ENCODE data around the gene FRMD4A. TPM values are rescaled to one million over a fixed set of nuclear protein-coding genes. Genes with fewer than 3 reads are reported as not detected.

FRMD4A gene
- total and polyA plus RNA-seq, 3 donors from 2014 or later: 15.0 to 20.8 (median 18.7) TPM

DNA sequence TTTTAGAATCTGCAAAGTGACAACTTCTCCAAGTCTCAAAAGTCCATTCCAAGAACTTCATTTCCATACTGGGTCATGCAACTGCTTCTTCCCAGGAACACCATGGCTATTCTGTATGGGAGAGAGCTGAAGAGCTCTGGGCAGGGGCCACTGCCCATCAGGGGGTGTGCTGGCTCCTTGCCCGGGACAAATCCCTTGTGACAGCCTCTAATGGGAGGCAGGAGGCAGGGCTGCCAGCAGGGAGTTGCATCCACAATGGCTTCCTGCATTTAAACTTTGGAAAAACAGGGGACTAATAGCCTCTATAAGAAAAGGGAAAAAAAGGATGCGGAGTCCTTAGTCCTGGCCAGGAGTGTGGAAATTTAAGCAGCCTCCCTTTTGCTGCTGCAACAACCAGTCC lies 18.4 kb upstream of the FRMD4A start:
- WGBS, 2 donors: 78 to 96% methylated on average over 2 of the region's 2 CpGs
- DNase-seq: no peak
- Histone ChIP-seq H3K36me3 (ENCODE audit: low read depth, missing control alignments) (no peaks in the 10 kb centered on the region), H3K4me3 (no peak overlapping the region), H3K27me3 (no peaks in the 10 kb centered on the region), H3K9me3 (no peaks in the 10 kb centered on the region), H3K27ac (no peak overlapping the region), H3K4me1 (no peaks in the 10 kb centered on the region)
- intact Hi-C loops (cut with DNase I; ENCODE audit: low total_unique reads): no loop called here
- no peak for TF ChIP-seq POLR2A (IDR thresholded peaks at IDR 0.05)
- TF ChIP-seq, protein P1, sequence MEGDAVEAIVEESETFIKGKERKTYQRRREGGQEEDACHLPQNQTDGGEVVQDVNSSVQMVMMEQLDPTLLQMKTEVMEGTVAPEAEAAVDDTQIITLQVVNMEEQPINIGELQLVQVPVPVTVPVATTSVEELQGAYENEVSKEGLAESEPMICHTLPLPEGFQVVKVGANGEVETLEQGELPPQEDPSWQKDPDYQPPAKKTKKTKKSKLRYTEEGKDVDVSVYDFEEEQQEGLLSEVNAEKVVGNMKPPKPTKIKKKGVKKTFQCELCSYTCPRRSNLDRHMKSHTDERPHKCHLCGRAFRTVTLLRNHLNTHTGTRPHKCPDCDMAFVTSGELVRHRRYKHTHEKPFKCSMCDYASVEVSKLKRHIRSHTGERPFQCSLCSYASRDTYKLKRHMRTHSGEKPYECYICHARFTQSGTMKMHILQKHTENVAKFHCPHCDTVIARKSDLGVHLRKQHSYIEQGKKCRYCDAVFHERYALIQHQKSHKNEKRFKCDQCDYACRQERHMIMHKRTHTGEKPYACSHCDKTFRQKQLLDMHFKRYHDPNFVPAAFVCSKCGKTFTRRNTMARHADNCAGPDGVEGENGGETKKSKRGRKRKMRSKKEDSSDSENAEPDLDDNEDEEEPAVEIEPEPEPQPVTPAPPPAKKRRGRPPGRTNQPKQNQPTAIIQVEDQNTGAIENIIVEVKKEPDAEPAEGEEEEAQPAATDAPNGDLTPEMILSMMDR (IDR thresholded peaks at IDR 0.05): no peak

DNA sequence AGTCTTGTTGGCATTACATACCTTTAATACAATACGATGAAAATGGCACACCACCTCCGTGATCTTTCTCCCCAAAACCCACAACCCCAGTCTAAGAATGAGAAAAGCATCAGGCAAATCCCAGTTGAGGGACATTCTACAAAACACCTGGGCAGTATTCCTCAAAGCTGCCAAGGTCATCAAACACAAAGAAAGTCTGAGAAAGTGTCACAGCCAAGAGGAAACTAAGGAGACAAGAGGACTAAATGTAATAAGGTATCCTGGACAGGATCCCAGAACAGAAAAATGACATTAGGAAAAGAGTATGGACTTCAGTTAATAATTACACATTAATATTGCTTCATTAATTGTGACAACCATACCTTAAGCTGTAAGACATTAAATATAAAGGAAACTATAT lies 14.5 kb upstream of the FRMD4A start:
- WGBS, 2 donors: 86 to 100% methylated on average over 2 of the region's 2 CpGs
- H3K9me3 ChIP-seq: no peaks in the 10 kb centered on the region
- no peaks in the 10 kb centered on the region for H3K27me3 ChIP-seq
- H3K4me3 ChIP-seq: no peak overlapping the region
- no peak for TF ChIP-seq POLR2A (IDR thresholded peaks at IDR 0.05)
- TF ChIP-seq, protein P1 (IDR thresholded peaks at IDR 0.05): no peak
- no peaks in the 10 kb centered on the region for H3K36me3 ChIP-seq (ENCODE audit: low read depth, missing control alignments)
- no peaks in the 10 kb centered on the region for H3K4me1 ChIP-seq
- intact Hi-C loops (cut with DNase I; ENCODE audit: low total_unique reads): no loop called here
- no peak for DNase-seq
- no peak overlapping the region for H3K27ac ChIP-seq

DNA sequence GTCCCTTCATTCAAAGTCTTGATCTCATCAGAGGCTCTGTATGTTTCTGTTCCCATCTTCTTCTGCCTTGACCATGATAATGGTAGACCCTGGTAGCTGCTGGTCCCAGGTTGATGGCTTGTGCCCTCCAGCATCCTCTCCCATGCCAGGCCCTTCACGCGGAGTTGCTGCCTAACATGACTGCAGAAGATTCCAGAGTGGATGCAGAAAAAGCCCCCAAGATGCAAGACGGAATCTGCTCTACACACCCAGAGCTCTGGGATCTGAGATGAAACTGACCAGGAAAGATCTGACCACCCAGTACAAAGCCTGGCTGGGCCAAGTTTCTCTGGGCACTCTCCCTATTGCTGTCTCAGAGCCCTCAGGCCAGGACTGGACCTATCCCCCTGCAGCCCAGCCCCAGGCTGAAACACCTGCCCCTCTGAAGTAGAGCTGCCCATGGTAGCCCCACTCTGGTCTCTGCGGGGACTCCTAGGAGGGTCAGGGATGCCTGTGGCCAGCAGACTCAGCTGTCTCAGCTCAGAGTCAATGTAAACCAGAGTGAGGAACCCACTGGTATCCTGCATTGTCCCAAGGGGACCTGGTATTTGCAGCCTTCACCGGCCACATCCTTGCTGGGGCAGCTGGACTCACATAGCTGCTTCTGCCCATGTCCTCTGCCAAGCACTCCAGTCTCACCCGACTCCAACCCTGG lies 9.5 kb upstream of the FRMD4A start:
- no peak for DNase-seq
- Histone ChIP-seq H3K4me1 (no peaks in the 10 kb centered on the region), H3K4me3 (no peak overlapping the region)

DNA sequence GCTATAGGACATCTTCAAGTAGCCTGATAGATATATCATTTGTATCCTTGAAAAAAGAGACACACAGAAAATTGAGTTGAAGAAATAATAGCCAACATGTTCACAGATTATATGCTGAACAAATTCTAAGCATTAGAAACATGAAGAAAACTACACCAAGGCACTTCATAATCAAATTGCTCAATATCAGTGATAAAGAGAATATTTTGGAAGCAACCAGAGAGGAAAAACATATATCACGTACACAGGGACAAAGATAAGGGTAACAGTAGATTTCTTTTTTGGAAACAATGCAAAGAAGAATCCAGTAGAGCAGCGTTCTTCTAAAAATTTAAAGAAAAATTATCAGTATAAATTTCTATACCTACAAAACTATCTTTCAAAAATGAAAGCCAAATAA lies 6.0 kb upstream of the FRMD4A start:
- TF ChIP-seq, protein P1 (IDR thresholded peaks at IDR 0.05): no peak
- TF ChIP-seq POLR2A (IDR thresholded peaks at IDR 0.05): no peak
- 75 to 89% methylated on average over 2 of the region's 2 CpGs for WGBS, 2 donors
- H3K4me3 ChIP-seq: no peak overlapping the region
- no peak overlapping the region for H3K27ac ChIP-seq
- no peak for DNase-seq
- H3K36me3 ChIP-seq (ENCODE audit: low read depth, missing control alignments): no peaks in the 10 kb centered on the region
- intact Hi-C loops (cut with DNase I; ENCODE audit: low total_unique reads): no loop called here
- H3K4me1 ChIP-seq: no peaks in the 10 kb centered on the region
- no peaks in the 10 kb centered on the region for H3K9me3 ChIP-seq
- no peaks in the 10 kb centered on the region for H3K27me3 ChIP-seq

More for the DNA sequence above, 9.5 kb upstream of the FRMD4A start:
- H3K36me3 ChIP-seq (ENCODE audit: low read depth, missing control alignments): no peaks in the 10 kb centered on the region
- 88 to 92% methylated on average over 2 to 6 of the region's 6 CpGs for WGBS, 2 donors
- no peaks in the 10 kb centered on the region for H3K9me3 ChIP-seq
- no peak overlapping the region for H3K27ac ChIP-seq
- no peaks in the 10 kb centered on the region for H3K27me3 ChIP-seq
- intact Hi-C loops (cut with DNase I; ENCODE audit: low total_unique reads): no loop called here
- TF ChIP-seq, protein P1 (IDR thresholded peaks at IDR 0.05): no peak
- no peak for TF ChIP-seq POLR2A (IDR thresholded peaks at IDR 0.05)

DNA sequence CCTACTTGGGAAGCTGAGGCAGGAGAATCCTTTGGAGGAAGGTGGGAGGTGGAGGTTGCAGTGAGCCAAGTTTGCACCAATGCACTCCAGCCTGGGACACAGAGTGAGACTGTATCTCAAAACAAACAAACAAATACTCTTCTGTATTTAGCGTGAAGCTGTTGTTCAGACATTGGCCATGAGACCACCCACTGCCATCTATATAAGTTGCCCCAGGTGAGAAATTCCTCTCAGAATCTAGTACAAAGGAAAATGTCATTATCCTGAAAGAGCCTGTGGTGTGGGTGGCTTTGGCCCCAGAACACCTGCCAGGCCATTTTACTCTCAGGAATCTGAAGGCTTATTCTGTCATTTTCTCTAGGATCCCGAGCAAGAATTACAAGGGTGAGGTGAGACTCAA lies 4.0 kb upstream of the FRMD4A start:
- H3K36me3 ChIP-seq (ENCODE audit: low read depth, missing control alignments): no peaks in the 10 kb centered on the region
- H3K4me1 ChIP-seq: peaks cover 5% of the 10 kb centered on the region
- no peaks in the 10 kb centered on the region for H3K9me3 ChIP-seq
- H3K4me3 ChIP-seq: no peak overlapping the region
- no peaks in the 10 kb centered on the region for H3K27me3 ChIP-seq
- WGBS, 2 donors: 76 to 92% methylated on average over 2 of the region's 2 CpGs
- H3K27ac ChIP-seq: no peak overlapping the region
- DNase-seq: no peak
- TF ChIP-seq POLR2A (IDR thresholded peaks at IDR 0.05): no peak
- TF ChIP-seq, protein P1 (IDR thresholded peaks at IDR 0.05): no peak
- intact Hi-C loops (cut with DNase I; ENCODE audit: low total_unique reads): no loop called here

Measured in testis (tissue), 3 donors.